ENCODE measurements around the gene CXCR6. TPM values are rescaled to one million over a fixed set of nuclear protein-coding genes. Genes with fewer than 3 reads are reported as not detected.

Gene CXCR6
- not detected in 2 replicates for polyA plus RNA-seq (2012; rRNA removed)
- polyA plus RNA-seq (2012; cell fraction: cytosol; rRNA removed), result not detected in 2 replicates
- polyA plus RNA-seq (2012; cell fraction: nucleus; rRNA removed), result not detected in 2 replicates

DNA sequence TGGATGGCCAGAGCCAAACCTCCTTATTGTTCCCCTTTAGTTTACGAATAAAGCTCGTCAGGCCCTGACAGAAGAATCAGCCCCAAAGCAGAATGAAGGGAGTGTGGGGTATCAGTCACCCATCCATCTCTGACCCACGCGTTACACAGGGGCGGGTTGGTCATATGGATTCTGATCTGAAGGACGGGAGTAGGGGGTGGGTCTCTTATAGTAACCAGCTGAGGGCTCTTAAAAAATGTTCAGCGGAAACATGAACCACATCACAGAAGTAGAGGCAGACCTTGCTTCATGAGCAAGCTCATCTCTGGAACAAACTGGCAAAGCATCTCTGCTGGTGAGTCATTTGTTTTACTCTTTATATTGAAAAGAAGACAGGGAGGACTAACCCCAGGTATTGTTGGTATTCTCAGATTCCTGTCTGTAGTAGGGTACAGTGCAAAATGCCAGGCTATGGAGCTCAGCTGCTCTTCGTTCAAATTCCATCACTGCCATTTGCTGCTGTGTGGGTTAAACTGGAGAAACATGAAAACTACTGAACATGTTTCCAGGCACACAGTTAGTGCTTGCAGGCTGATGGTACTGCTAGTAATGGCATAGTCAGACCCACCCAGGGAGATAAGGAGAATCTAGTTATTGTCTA, at the start of gene CXCR6:
TSS of gene CXCR6 (plus strand) at position 258 of the 640 bp plus-strand sequence. CDS start 3,018 bp downstream, outside the sequence.
- 97% methylated on average over 8 of the region's 8 CpGs for WGBS (ENCODE audit: low lambda C conversion rate)

More for the DNA sequence above, at the start of gene CXCR6:
- H3K79me2 ChIP-seq (ENCODE audit: insufficient read depth), result no peaks in the 10 kb centered on the region
- no peaks in the 10 kb centered on the region for H3K27me3 ChIP-seq (ENCODE audit: insufficient read depth)
- H3K4me3 ChIP-seq (ENCODE audit: low read depth in 2 of 2, low read length in 1 of 2), result no peak within 1 kb of the TSS
- ChIA-PET CTCF (interaction anchor here (0.7 to 13.6 kb wide), 5 partner anchors 14 to 283 kb away, joined by 3 to 280 read pairs (median 3); no protein-coding TSS in a partner anchor), POLR2A (interaction anchor here (0.8 to 1.6 kb wide), 2 partner anchors 10 to 23 kb away, joined by 3 read pairs; no protein-coding TSS in a partner anchor)
- peaks cover 0 to 28% of the 10 kb centered on the region in 2 experiments for H3K36me3 ChIP-seq (replicated peaks in 1 of 2; ENCODE audit: control insufficient read depth in 1 of 2, insufficient read depth in 2 of 2, low read length in 1 of 2)
- H3F3A ChIP-seq (replicated peaks; ENCODE audit: insufficient read depth), result no peaks in the 10 kb centered on the region
- no peaks in the 10 kb centered on the region for H3K9me3 ChIP-seq
- no peaks in the 10 kb centered on the region for H3K9me2 ChIP-seq
- H3K4me1 ChIP-seq (ENCODE audit: control insufficient read depth in 1 of 2, insufficient read depth in 2 of 2, low read depth in 1 of 2, low read length in 1 of 2), result peaks cover 0 to 18% of the 10 kb centered on the region in 2 experiments; a peak in 1 of 4 replicates
- peak within 1 kb of the TSS in 1 of 2 experiments; percentile 36; a peak in 1 of 4 replicates for H3K27ac ChIP-seq (ENCODE audit: low read depth in 2 of 2, low read length in 1 of 2)
- TF ChIP-seq YY1 (IDR thresholded peaks at IDR 0.05; ENCODE audit: low read depth), result no peak
- TF ChIP-seq GABPA (IDR thresholded peaks at IDR 0.05; ENCODE audit: low read depth), result no peak
- TF ChIP-seq EP300 (IDR thresholded peaks at IDR 0.05; ENCODE audit: borderline replicate concordance in 1 of 2, low read depth in 1 of 2, low read length in 1 of 2), result no peak
- TF ChIP-seq SIN3A (IDR thresholded peaks at IDR 0.05; ENCODE audit: borderline replicate concordance, low read depth, low read length), result no peak
- TF ChIP-seq GATA2 (CRISPR knock-in tag; IDR thresholded peaks at IDR 0.05), result no peak
- TF ChIP-seq USF2 (IDR thresholded peaks at IDR 0.05; ENCODE audit: borderline replicate concordance, low read depth, low read length), result no peak
- TF ChIP-seq MXI1 (IDR thresholded peaks at IDR 0.05; ENCODE audit: low read depth, low read length), result no peak
- TF ChIP-seq NFIC (IDR thresholded peaks at IDR 0.05; ENCODE audit: borderline replicate concordance), result no peak
- TF ChIP-seq FOSL2 (IDR thresholded peaks at IDR 0.05; ENCODE audit: borderline replicate concordance, low read depth), result no peak
- no peak for TF ChIP-seq POLR2AphosphoS5 (IDR thresholded peaks at IDR 0.05; ENCODE audit: low read depth, low read length)
- no peak for TF ChIP-seq RAD21 (IDR thresholded peaks at IDR 0.05; ENCODE audit: low read length)
- no peak for TF ChIP-seq REST (IDR thresholded peaks at IDR 0.05; ENCODE audit: low read depth, low read length)
- no peak for TF ChIP-seq SMC3 (IDR thresholded peaks at IDR 0.05; ENCODE audit: low read depth, low read length)
- no peak for TF ChIP-seq TAF1 (IDR thresholded peaks at IDR 0.05; ENCODE audit: borderline replicate concordance, low read depth, low read length)
- no peak for TF ChIP-seq MAX (IDR thresholded peaks at IDR 0.05; ENCODE audit: low read depth)
- TF ChIP-seq FOXM1 (IDR thresholded peaks at IDR 0.05; ENCODE audit: low read depth), result no peak
- H3K9ac ChIP-seq, result no peak within 1 kb of the TSS
- H3K4me2 ChIP-seq, result no peak within 1 kb of the TSS
- DNase-seq, result no peak
- no peak within 1 kb of the TSS for H2AFZ ChIP-seq (ENCODE audit: low read depth)
- no peaks in the 10 kb centered on the region for H4K20me1 ChIP-seq (ENCODE audit: insufficient read depth)

Data from SK-N-SH (cell line).